ENCODE data around the gene TBC1D1.

DNA sequence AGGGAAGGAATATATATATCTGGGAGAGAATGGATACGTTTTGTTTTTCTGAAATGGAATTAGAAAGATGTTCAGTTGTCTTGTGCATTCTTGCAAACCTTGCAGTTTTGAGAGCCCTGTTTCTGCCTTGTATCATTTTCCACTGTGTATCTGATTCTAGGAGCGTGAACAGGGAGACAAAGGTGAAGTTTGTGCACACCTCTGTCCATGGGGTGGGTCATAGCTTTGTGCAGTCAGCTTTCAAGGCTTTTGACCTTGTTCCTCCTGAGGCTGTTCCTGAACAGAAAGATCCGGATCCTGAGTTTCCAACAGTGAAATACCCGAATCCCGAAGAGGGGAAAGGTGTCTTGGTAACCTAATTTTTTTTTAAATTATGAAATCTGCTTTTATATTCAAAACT is 46.7 kb upstream of the TBC1D1 start:
- TF ChIP-seq, protein P1, sequence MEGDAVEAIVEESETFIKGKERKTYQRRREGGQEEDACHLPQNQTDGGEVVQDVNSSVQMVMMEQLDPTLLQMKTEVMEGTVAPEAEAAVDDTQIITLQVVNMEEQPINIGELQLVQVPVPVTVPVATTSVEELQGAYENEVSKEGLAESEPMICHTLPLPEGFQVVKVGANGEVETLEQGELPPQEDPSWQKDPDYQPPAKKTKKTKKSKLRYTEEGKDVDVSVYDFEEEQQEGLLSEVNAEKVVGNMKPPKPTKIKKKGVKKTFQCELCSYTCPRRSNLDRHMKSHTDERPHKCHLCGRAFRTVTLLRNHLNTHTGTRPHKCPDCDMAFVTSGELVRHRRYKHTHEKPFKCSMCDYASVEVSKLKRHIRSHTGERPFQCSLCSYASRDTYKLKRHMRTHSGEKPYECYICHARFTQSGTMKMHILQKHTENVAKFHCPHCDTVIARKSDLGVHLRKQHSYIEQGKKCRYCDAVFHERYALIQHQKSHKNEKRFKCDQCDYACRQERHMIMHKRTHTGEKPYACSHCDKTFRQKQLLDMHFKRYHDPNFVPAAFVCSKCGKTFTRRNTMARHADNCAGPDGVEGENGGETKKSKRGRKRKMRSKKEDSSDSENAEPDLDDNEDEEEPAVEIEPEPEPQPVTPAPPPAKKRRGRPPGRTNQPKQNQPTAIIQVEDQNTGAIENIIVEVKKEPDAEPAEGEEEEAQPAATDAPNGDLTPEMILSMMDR (IDR thresholded peaks at IDR 0.05): no peak
- no peak for TF ChIP-seq POLR2AphosphoS5 (IDR thresholded peaks at IDR 0.05)

Data from esophagus muscularis mucosa (tissue), 3 donors.